ENCODE measurements around the gene PROSER1. TPM values are rescaled to one million over a fixed set of nuclear protein-coding genes. Genes with fewer than 3 reads are reported as not detected.
A peak's percentile ranks its signal among the peaks of the same experiment; 100 is the strongest.

PROSER1 gene
- total RNA-seq, 4 donors from 2014 or later = 18.3 to 85.9 (median 28.2) TPM

GRCh38 chr13:39035204-39035603 lies 2.7 kb downstream of the PROSER1 start:
- H3K9me3 ChIP-seq = no peaks in the 10 kb centered on the region
- WGBS = 50% methylated on average over 2 of the region's 2 CpGs
- no peak overlapping the region for H3K27ac ChIP-seq
- peak overlapping the region; percentile 83 for H3K4me3 ChIP-seq
- H3K4me1 ChIP-seq = peaks cover 39% of the 10 kb centered on the region
- no peaks in the 10 kb centered on the region for H3K27me3 ChIP-seq
- DNase-seq (ENCODE audit: low spot score in 2 of 2) = no peak
- no peak for TF ChIP-seq POLR2A (IDR thresholded peaks at IDR 0.05)
- TF ChIP-seq EP300 (IDR thresholded peaks at IDR 0.05) = no peak
- no peak for TF ChIP-seq CTCF (IDR thresholded peaks at IDR 0.05)
- no peak for TF ChIP-seq POLR2AphosphoS5 (IDR thresholded peaks at IDR 0.05)
- peaks cover 9% of the 10 kb centered on the region for H3K36me3 ChIP-seq

DNA sequence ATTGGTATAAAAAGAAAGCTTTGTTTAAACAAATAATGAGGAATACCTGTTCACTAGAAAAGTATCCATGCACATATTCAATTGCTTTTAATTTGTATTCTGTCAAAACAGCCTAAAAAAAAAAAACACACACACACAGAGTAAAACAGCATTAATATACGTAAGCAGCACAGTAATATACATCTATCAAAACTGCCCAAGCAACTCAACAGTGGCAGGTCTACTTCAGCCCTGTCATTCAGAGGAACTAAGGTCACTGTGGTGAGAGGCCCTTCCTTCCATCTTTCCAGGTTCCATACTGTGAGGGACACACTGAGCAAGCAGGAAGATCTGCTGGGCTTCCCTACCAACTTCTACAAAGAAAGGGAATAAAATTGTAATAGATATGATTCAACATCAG lies 3.8 kb downstream of the PROSER1 start:
- H3K27ac ChIP-seq = no peak overlapping the region
- no peaks in the 10 kb centered on the region for H3K9me3 ChIP-seq
- H3K36me3 ChIP-seq = peaks cover 14% of the 10 kb centered on the region
- no peak for TF ChIP-seq POLR2AphosphoS5 (IDR thresholded peaks at IDR 0.05)
- TF ChIP-seq EP300 (IDR thresholded peaks at IDR 0.05) = no peak
- TF ChIP-seq CTCF (IDR thresholded peaks at IDR 0.05) = no peak
- no peak for TF ChIP-seq POLR2A (IDR thresholded peaks at IDR 0.05)
- no peak for DNase-seq (ENCODE audit: low spot score in 2 of 2)
- H3K27me3 ChIP-seq = no peaks in the 10 kb centered on the region
- WGBS = 92% methylated on average over 1 of the region's 1 CpG
- H3K4me1 ChIP-seq = peaks cover 33% of the 10 kb centered on the region
- no peak overlapping the region for H3K4me3 ChIP-seq

GRCh38 chr13:39032150-39032549 lies 5.7 kb downstream of the PROSER1 start:
- TF ChIP-seq POLR2A (IDR thresholded peaks at IDR 0.05) = no peak
- no peak for TF ChIP-seq EP300 (IDR thresholded peaks at IDR 0.05)
- no peak for TF ChIP-seq CTCF (IDR thresholded peaks at IDR 0.05)
- TF ChIP-seq POLR2AphosphoS5 (IDR thresholded peaks at IDR 0.05) = no peak
- Histone ChIP-seq H3K36me3 (peaks cover 24% of the 10 kb centered on the region), H3K27ac (no peak overlapping the region), H3K4me1 (peaks cover 29% of the 10 kb centered on the region), H3K27me3 (no peaks in the 10 kb centered on the region), H3K9me3 (no peaks in the 10 kb centered on the region), H3K4me3 (no peak overlapping the region)
- 93% methylated on average over 1 of the region's 1 CpG for WGBS
- DNase-seq (ENCODE audit: low spot score in 2 of 2) = no peak

DNA sequence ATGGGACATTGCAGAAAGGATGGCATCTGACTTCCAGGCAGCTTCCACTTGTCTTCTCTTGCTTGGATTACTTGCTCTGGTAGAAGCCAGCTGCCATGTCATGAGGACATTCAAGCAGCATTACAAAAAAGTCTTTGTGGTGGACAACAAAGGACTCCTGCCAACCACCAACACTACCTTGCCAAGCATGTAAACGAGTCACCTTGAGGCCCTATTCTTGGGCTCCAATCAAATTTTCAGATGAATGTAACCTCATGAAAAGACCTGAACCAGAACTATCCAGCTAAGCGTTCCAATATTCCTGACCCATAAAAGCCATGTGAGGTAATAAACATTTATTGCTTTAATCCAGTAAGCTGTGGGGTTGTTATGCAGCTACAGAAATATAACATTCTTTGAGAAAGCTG lies 12.5 kb downstream of the PROSER1 start:
- H3K27me3 ChIP-seq = no peaks in the 10 kb centered on the region
- 71% methylated on average over 2 of the region's 2 CpGs for WGBS
- no peak overlapping the region for H3K4me3 ChIP-seq
- H3K36me3 ChIP-seq = peaks cover 66% of the 10 kb centered on the region
- no peaks in the 10 kb centered on the region for H3K9me3 ChIP-seq
- H3K4me1 ChIP-seq = peaks cover 20% of the 10 kb centered on the region
- peak in 1 of 2 donors; percentile 46 for DNase-seq (ENCODE audit: low spot score in 2 of 2)
- TF ChIP-seq POLR2AphosphoS5 (IDR thresholded peaks at IDR 0.05) (no peak), CTCF (IDR thresholded peaks at IDR 0.05) (no peak), EP300 (IDR thresholded peaks at IDR 0.05) (no peak), POLR2A (IDR thresholded peaks at IDR 0.05) (no peak)
- H3K27ac ChIP-seq = peak overlapping the region; percentile 28

GRCh38 chr13:39023761-39024160 lies 14.1 kb downstream of the PROSER1 start:
- no peak for DNase-seq (ENCODE audit: low spot score in 2 of 2)
- Histone ChIP-seq H3K9me3 (no peaks in the 10 kb centered on the region), H3K36me3 (peaks cover 59% of the 10 kb centered on the region), H3K27me3 (no peaks in the 10 kb centered on the region), H3K4me3 (no peak overlapping the region), H3K4me1 (peaks cover 20% of the 10 kb centered on the region), H3K27ac (peak overlapping the region; percentile 32)
- TF ChIP-seq POLR2AphosphoS5 (IDR thresholded peaks at IDR 0.05) (peak in 1 of 3 donors; percentile 25), CTCF (IDR thresholded peaks at IDR 0.05) (no peak)
